OCI-LY3 (cell line): ENCODE data around the gene ASPHD1.
A peak's percentile ranks its signal among the peaks of the same experiment; 100 is the strongest.
"Not testable (repeated sequence)": the region's sequence is repeated elsewhere in the genome, so short reads cannot be mapped to it uniquely, and the experiment has no call there.

Experiments used
- H2AFZ ChIP-seq: fragments of 200-600, 300-600 bp; shearing (Covaris generic); 2 replicates; pipeline ENCODE4 v1.6.0; 2014; ENCODE audit warnings: antibody characterized with exemption, low read depth, low read length
- H3K27ac ChIP-seq: fragments of 200-600, 300-600 bp; sonication (generic); 2 replicates; pipeline ENCODE4 v1.5.1; 2014; ENCODE audit warnings: mild to moderate bottlenecking, low read length, moderate library complexity, mixed read lengths
- H3K27me3 ChIP-seq: fragments of 200-600, 300-600 bp; sonication (generic); 2 replicates; pipeline ENCODE4 v1.6.1; 2014; ENCODE audit warnings: low read depth, low read length, mixed read lengths
- H3K36me3 ChIP-seq: fragments of 200-600, 300-600 bp; sonication (generic); replicated peaks from 2 replicates; pipeline ENCODE3; 2014; ENCODE audit warnings: low read depth, low read length, mixed read lengths
- H3K4me1 ChIP-seq: fragments of 300-600, 200-600 bp; sonication (generic); 2 replicates; pipeline ENCODE4 v1.6.1; 2014; ENCODE audit warnings: low read length, mixed read lengths
- H3K4me2 ChIP-seq: fragments of 200-600, 300-600 bp; sonication (generic); 2 replicates; pipeline ENCODE4 v1.6.1; 2014; ENCODE audit warnings: low read length, mixed read lengths
- H3K4me3 ChIP-seq: fragments of 300-600, 200-600 bp; sonication (generic); 2 replicates; pipeline ENCODE4 v1.5.1; 2014; ENCODE audit warnings: antibody characterized with exemption, mild to moderate bottlenecking, low read length, moderate library complexity
- H3K79me2 ChIP-seq: fragments of 300-600, 200-600 bp; shearing (Covaris generic); 2 replicates; pipeline ENCODE4 v1.6.1; 2014; ENCODE audit warnings: mild to moderate bottlenecking, low read length, mixed read lengths
- H3K9ac ChIP-seq: fragments of 300-600, 200-600 bp; shearing (Covaris generic); 2 replicates; pipeline ENCODE4 v1.6.0; 2014; ENCODE audit warnings: mild to moderate bottlenecking, low read length, moderate library complexity
- H3K9me3 ChIP-seq: fragments of 200-600, 300-600 bp; shearing (Covaris generic); 2 replicates; pipeline ENCODE4 v1.6.1; 2014; ENCODE audit warnings: low read length, mixed read lengths; ENCODE audit not compliant: insufficient read depth
- H4K20me1 ChIP-seq: fragments of 200-600, 300-600 bp; sonication (generic); 2 replicates; pipeline ENCODE4 v1.6.1; 2016; ENCODE audit warnings: low read length, mixed read lengths; ENCODE audit not compliant: insufficient read depth
- CTCF ChIP-seq: fragments of 200-600, 300-600 bp; sonication (generic); IDR thresholded peaks from 2 replicates; pipeline ENCODE4 v1.5.1; 2014; ENCODE audit warnings: antibody characterized with exemption, low read length, low read depth
- EZH2phosphoT487 ChIP-seq: fragments of 200-600 bp; shearing (Covaris generic); IDR thresholded peaks from 2 replicates; pipeline ENCODE4 v1.6.1; 2018; ENCODE audit warnings: antibody characterized with exemption, mixed run types, low read depth

ASPHD1 gene

GRCh38 chr16:29927070-29927905 is 27.0 kb downstream of the ASPHD1 start:
- Histone ChIP-seq H3K4me1 (peaks cover 17% of the 10 kb centered on the region), H3K79me2 (peaks cover 15% of the 10 kb centered on the region), H4K20me1 (no peaks in the 10 kb centered on the region), H3K27me3 (no peaks in the 10 kb centered on the region), H3K9ac (peak overlapping the region; percentile 78; the same call in 1 of the 2 replicates), H3K36me3 (no peaks in the 10 kb centered on the region), H3K9me3 (no peaks in the 10 kb centered on the region), H3K4me3 (peak overlapping the region; percentile 79), H2AFZ (no peak overlapping the region), H3K4me2 (peak overlapping the region; percentile 85), H3K27ac (no peak overlapping the region)
- TF ChIP-seq EZH2phosphoT487 (no peak), CTCF (no peak)

GRCh38 chr16:29931750-29932149 is 31.5 kb downstream of the ASPHD1 start:
- H3K4me1 ChIP-seq = not testable (repeated sequence)

GRCh38 chr16:29940656-29941055 is 40.4 kb downstream of the ASPHD1 start:
- no peaks in the 10 kb centered on the region for H4K20me1 ChIP-seq
- H3K27ac ChIP-seq = no peak overlapping the region
- no peak for TF ChIP-seq EZH2phosphoT487
- TF ChIP-seq CTCF = no peak
- H3K9me3 ChIP-seq = no peaks in the 10 kb centered on the region
- no peak overlapping the region for H3K4me3 ChIP-seq
- H3K79me2 ChIP-seq = no peaks in the 10 kb centered on the region
- H3K36me3 ChIP-seq = no peaks in the 10 kb centered on the region
- H3K27me3 ChIP-seq = no peaks in the 10 kb centered on the region
- no peak overlapping the region for H3K9ac ChIP-seq
- H3K4me1 ChIP-seq = no peaks in the 10 kb centered on the region; the same call in 1 of the 2 replicates
- H3K4me2 ChIP-seq = no peak overlapping the region
- H2AFZ ChIP-seq = no peak overlapping the region

More at GRCh38 chr16:29931750-29932149, 31.5 kb downstream of the ASPHD1 start:
- not testable (repeated sequence) for H3K27ac ChIP-seq, H3K27me3 ChIP-seq, H2AFZ ChIP-seq, H3K9ac ChIP-seq, H3K36me3 ChIP-seq, H3K4me3 ChIP-seq, H3K79me2 ChIP-seq, H3K4me2 ChIP-seq, H4K20me1 ChIP-seq, H3K9me3 ChIP-seq

GRCh38 chr16:29943846-29944799 is 43.8 kb downstream of the ASPHD1 start:
- Histone ChIP-seq H3K4me3 (peak overlapping the region; percentile 44; the same call in 1 of the 2 replicates), H2AFZ (no peak overlapping the region), H4K20me1 (no peaks in the 10 kb centered on the region), H3K79me2 (no peaks in the 10 kb centered on the region), H3K27ac (no peak overlapping the region), H3K4me1 (no peaks in the 10 kb centered on the region; the same call in 1 of the 2 replicates), H3K36me3 (no peaks in the 10 kb centered on the region), H3K27me3 (no peaks in the 10 kb centered on the region), H3K9ac (no peak overlapping the region), H3K4me2 (peak overlapping the region; percentile 28; the same call in 1 of the 2 replicates), H3K9me3 (no peaks in the 10 kb centered on the region)
- TF ChIP-seq EZH2phosphoT487 = no peak
